ENCODE data around the gene BCL6.

Gene BCL6

GRCh38 chr3:187726564-187726963 lies 18.7 kb downstream of the BCL6 start:
- peak overlapping the region; percentile 43 for H3K27ac ChIP-seq (ENCODE audit: low read depth, low read length, poor library complexity, severe bottlenecking)
- no peak overlapping the region for H2AFZ ChIP-seq (ENCODE audit: low read length)
- H4K20me1 ChIP-seq (ENCODE audit: insufficient read depth, low read length) = no peaks in the 10 kb centered on the region
- H3K4me1 ChIP-seq (ENCODE audit: insufficient read depth, low read length, severe bottlenecking) = peaks cover 6% of the 10 kb centered on the region
- H3K4me2 ChIP-seq (ENCODE audit: low read length) = no peak overlapping the region
- H3K27me3 ChIP-seq (ENCODE audit: insufficient read depth, low read length) = no peaks in the 10 kb centered on the region
- H3K36me3 ChIP-seq (ENCODE audit: insufficient read depth, low read length) = peaks cover 99% of the 10 kb centered on the region
- H3K9ac ChIP-seq (ENCODE audit: low read length) = no peak overlapping the region
- TF ChIP-seq CTCF (IDR thresholded peaks at IDR 0.05; ENCODE audit: low read length) = no peak
- TF ChIP-seq EZH2 (IDR thresholded peaks at IDR 0.05; ENCODE audit: borderline replicate concordance, low read length) = no peak
- H3K79me2 ChIP-seq (ENCODE audit: insufficient read depth, low read length) = no peaks in the 10 kb centered on the region
- H3K9me3 ChIP-seq (ENCODE audit: low read length) = no peaks in the 10 kb centered on the region
- H3F3A ChIP-seq (ENCODE audit: insufficient read depth, low read length) = peaks cover 53% of the 10 kb centered on the region
- no peaks in the 10 kb centered on the region for H3K9me2 ChIP-seq (ENCODE audit: low read depth, low read length)
- no peak overlapping the region for H3K4me3 ChIP-seq (ENCODE audit: low read depth, low read length, poor library complexity, severe bottlenecking)

- no peak overlapping the region for H3K9ac ChIP-seq (ENCODE audit: low read length)
- H3K27ac ChIP-seq (ENCODE audit: low read depth, low read length, poor library complexity, severe bottlenecking) = peak overlapping the region; percentile 43
- no peaks in the 10 kb centered on the region for H3K79me2 ChIP-seq (ENCODE audit: insufficient read depth, low read length)
- no peaks in the 10 kb centered on the region for H3K9me3 ChIP-seq (ENCODE audit: low read length)
- H3K36me3 ChIP-seq (ENCODE audit: insufficient read depth, low read length) = peaks cover 99% of the 10 kb centered on the region
- H3K4me1 ChIP-seq (ENCODE audit: insufficient read depth, low read length, severe bottlenecking) = peaks cover 5% of the 10 kb centered on the region
- no peak overlapping the region for H3K4me2 ChIP-seq (ENCODE audit: low read length)
- no peaks in the 10 kb centered on the region for H4K20me1 ChIP-seq (ENCODE audit: insufficient read depth, low read length)
- no peaks in the 10 kb centered on the region for H3K9me2 ChIP-seq (ENCODE audit: low read depth, low read length)
- no peak overlapping the region for H2AFZ ChIP-seq (ENCODE audit: low read length)
- no peak for TF ChIP-seq CTCF (IDR thresholded peaks at IDR 0.05; ENCODE audit: low read length)
- TF ChIP-seq EZH2 (IDR thresholded peaks at IDR 0.05; ENCODE audit: borderline replicate concordance, low read length) = no peak
- no peaks in the 10 kb centered on the region for H3K27me3 ChIP-seq (ENCODE audit: insufficient read depth, low read length)
- H3K4me3 ChIP-seq (ENCODE audit: low read depth, low read length, poor library complexity, severe bottlenecking) = no peak overlapping the region
- H3F3A ChIP-seq (ENCODE audit: insufficient read depth, low read length) = peaks cover 61% of the 10 kb centered on the region
These were observed 19.5 kb downstream of the BCL6 start for GRCh38 chr3:187725653-187726370.

- no peak overlapping the region for H3K4me2 ChIP-seq (ENCODE audit: low read length)
- H3K79me2 ChIP-seq (ENCODE audit: insufficient read depth, low read length) = no peaks in the 10 kb centered on the region
- H4K20me1 ChIP-seq (ENCODE audit: insufficient read depth, low read length) = no peaks in the 10 kb centered on the region
- no peaks in the 10 kb centered on the region for H3K9me2 ChIP-seq (ENCODE audit: low read depth, low read length)
- peaks cover 99% of the 10 kb centered on the region for H3K36me3 ChIP-seq (ENCODE audit: insufficient read depth, low read length)
- H3K27me3 ChIP-seq (ENCODE audit: insufficient read depth, low read length) = no peaks in the 10 kb centered on the region
- TF ChIP-seq EZH2 (IDR thresholded peaks at IDR 0.05; ENCODE audit: borderline replicate concordance, low read length) (no peak), CTCF (IDR thresholded peaks at IDR 0.05; ENCODE audit: low read length) (no peak)
- no peak overlapping the region for H3K4me3 ChIP-seq (ENCODE audit: low read depth, low read length, poor library complexity, severe bottlenecking)
- H3K4me1 ChIP-seq (ENCODE audit: insufficient read depth, low read length, severe bottlenecking) = peaks cover 5% of the 10 kb centered on the region
- no peak overlapping the region for H3K9ac ChIP-seq (ENCODE audit: low read length)
- no peaks in the 10 kb centered on the region for H3K9me3 ChIP-seq (ENCODE audit: low read length)
- no peak overlapping the region for H2AFZ ChIP-seq (ENCODE audit: low read length)
- peak overlapping the region; percentile 43 for H3K27ac ChIP-seq (ENCODE audit: low read depth, low read length, poor library complexity, severe bottlenecking)
- peaks cover 67% of the 10 kb centered on the region for H3F3A ChIP-seq (ENCODE audit: insufficient read depth, low read length)
These were observed 20.0 kb downstream of the BCL6 start for GRCh38 chr3:187725224-187725623.
